ENCODE data around the gene ADARB2. TPM values are rescaled to one million over a fixed set of nuclear protein-coding genes. Genes with fewer than 3 reads are reported as not detected.
"Not testable (repeated sequence)": the region's sequence is repeated elsewhere in the genome, so short reads cannot be mapped to it uniquely, and the experiment has no call there.

The ADARB2 gene
- total RNA-seq, 1 donor from 2014 or later = 0.80 TPM

DNA sequence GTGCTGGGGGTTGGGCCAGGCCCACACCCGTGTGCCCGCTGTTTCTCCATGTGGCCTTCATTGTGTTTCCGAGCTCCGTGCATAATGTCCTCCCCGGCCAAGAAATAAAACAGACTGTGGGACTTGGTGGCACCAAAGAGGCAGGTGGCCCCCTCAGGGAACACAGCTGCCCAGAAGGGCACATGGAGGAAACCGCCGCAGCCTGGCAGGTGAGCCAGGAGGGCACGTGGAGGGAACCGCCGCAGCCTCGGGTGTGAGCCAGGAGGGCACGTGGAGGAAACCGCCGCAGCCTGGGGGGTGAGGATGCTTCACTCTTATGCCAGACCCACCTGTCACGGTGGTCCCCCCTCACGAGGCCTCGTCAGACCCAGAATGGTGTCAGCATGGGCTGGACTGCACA is 392.5 kb downstream of the ADARB2 start:
- Histone ChIP-seq H3K4me3 (no peak overlapping the region), H3K36me3 (no peaks in the 10 kb centered on the region), H3K4me1 (no peaks in the 10 kb centered on the region), H3K27me3 (ENCODE audit: low read depth) (no peaks in the 10 kb centered on the region), H3K27ac (no peak overlapping the region), H3K9me3 (no peaks in the 10 kb centered on the region)
- ATAC-seq = no peak
- no peak for TF ChIP-seq CTCF (IDR thresholded peaks at IDR 0.05)
- intact Hi-C loops (cut with DNase I) = no loop called here
- DNase-seq = no peak

GRCh38 chr10:1344408-1344807 is 392.9 kb downstream of the ADARB2 start:
- intact Hi-C loops (cut with DNase I) = no loop called here
- H3K27ac ChIP-seq = no peak overlapping the region
- ATAC-seq (no peak), DNase-seq (no peak)
- no peaks in the 10 kb centered on the region for H3K27me3 ChIP-seq (ENCODE audit: low read depth)
- no peaks in the 10 kb centered on the region for H3K4me1 ChIP-seq
- no peaks in the 10 kb centered on the region for H3K9me3 ChIP-seq
- H3K36me3 ChIP-seq = no peaks in the 10 kb centered on the region
- TF ChIP-seq CTCF (IDR thresholded peaks at IDR 0.05) = no peak
- H3K4me3 ChIP-seq = no peak overlapping the region

DNA sequence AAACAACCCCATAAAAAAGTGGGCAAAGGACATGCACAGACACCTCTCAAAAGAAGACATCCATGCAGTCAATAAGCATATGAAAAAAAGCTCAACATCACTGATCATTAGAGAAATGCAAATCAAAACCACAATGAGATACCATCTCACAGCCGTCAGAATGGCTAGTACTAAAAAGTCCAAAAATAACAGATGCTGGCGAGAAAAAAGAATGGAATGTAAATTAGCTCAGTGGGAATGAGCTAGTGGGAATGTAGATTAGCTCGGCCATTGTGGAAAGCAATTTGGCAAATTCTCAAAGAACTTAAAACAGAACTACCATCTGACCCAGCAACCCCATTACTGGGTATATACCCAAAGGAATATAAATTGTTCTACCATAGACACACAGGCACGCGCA is 394.1 kb downstream of the ADARB2 start:
- intact Hi-C loops (cut with DNase I) = no loop called here
- no peak for ATAC-seq

GRCh38 chr10:1341052-1341451 is 396.3 kb downstream of the ADARB2 start:
- H3K4me3 ChIP-seq; ATAC-seq; intact Hi-C loops (cut with DNase I); H3K27me3 ChIP-seq (ENCODE audit: low read depth); H3K4me1 ChIP-seq; H3K36me3 ChIP-seq; H3K27ac ChIP-seq; DNase-seq; H3K9me3 ChIP-seq: not testable (repeated sequence)

More for the DNA sequence above, 394.1 kb downstream of the ADARB2 start:
- no peaks in the 10 kb centered on the region for H3K9me3 ChIP-seq
- H3K36me3 ChIP-seq = no peaks in the 10 kb centered on the region
- no peaks in the 10 kb centered on the region for H3K4me1 ChIP-seq
- TF ChIP-seq CTCF (IDR thresholded peaks at IDR 0.05) = no peak
- no peak for DNase-seq
- H3K27me3 ChIP-seq (ENCODE audit: low read depth) = no peaks in the 10 kb centered on the region
- H3K27ac ChIP-seq = no peak overlapping the region
- no peak overlapping the region for H3K4me3 ChIP-seq

GRCh38 chr10:1339396-1339795 is 397.9 kb downstream of the ADARB2 start:
- Histone ChIP-seq H3K4me3 (no peak overlapping the region), H3K4me1 (no peaks in the 10 kb centered on the region), H3K36me3 (no peaks in the 10 kb centered on the region), H3K9me3 (no peaks in the 10 kb centered on the region), H3K27me3 (ENCODE audit: low read depth) (no peaks in the 10 kb centered on the region), H3K27ac (no peak overlapping the region)
- ATAC-seq (no peak), DNase-seq (no peak)
- TF ChIP-seq CTCF (IDR thresholded peaks at IDR 0.05) = no peak
- intact Hi-C loops (cut with DNase I) = no loop called here

- intact Hi-C loops (cut with DNase I) = no loop called here
- ATAC-seq = no peak
- TF ChIP-seq CTCF (IDR thresholded peaks at IDR 0.05) = no peak
These were observed 401.7 kb downstream of the ADARB2 start for GRCh38 chr10:1335642-1336041.

More at GRCh38 chr10:1335642-1336041, 401.7 kb downstream of the ADARB2 start:
- no peak for DNase-seq
- no peaks in the 10 kb centered on the region for H3K9me3 ChIP-seq
- no peaks in the 10 kb centered on the region for H3K4me1 ChIP-seq
- no peaks in the 10 kb centered on the region for H3K36me3 ChIP-seq
- no peaks in the 10 kb centered on the region for H3K27me3 ChIP-seq (ENCODE audit: low read depth)
- no peak overlapping the region for H3K4me3 ChIP-seq
- no peak overlapping the region for H3K27ac ChIP-seq
